HuH-7 (cell line): Measurements from ENCODE around the gene KRT79.

Source experiments
- DNase-seq: peaks from one replicate; pipeline ENCODE4 v3.0.0; 2011; ENCODE audit warnings: low spot score

Gene KRT79

GRCh38 chr12:52818388-52818787 lies 15.7 kb downstream of the KRT79 start:
- no peak for DNase-seq

DNA sequence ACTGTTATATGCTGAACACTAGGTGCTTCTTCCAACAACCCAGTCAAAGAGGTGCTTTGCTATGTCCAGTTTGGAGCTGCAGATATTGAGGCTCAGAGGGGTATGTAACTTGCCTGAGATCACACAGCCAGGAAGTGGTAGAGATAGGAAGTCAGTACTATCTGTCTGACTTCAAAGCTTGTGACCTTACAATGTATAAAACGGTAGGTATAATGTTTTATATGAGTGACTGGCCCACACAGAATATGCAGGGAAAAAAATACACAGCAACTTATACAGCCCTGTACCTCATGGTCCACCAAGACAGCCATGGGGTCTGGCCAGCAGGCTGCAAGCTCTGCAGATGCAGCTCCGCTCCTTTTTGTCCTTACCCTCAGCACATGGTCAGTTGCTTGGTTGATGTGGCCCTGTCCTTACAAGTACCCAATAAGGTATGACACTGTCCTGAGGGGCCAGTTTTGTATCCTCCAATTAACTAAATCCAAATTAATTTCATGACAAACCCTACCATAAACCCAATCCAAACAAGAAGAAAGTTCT lies 16.3 kb downstream of the KRT79 start:
- no peak for DNase-seq

- no peak for DNase-seq
Measured at GRCh38 chr12:52817003-52817698, 17.0 kb downstream of the KRT79 start.

GRCh38 chr12:52815676-52816588 lies 18.2 kb downstream of the KRT79 start:
- no peak for DNase-seq

DNA sequence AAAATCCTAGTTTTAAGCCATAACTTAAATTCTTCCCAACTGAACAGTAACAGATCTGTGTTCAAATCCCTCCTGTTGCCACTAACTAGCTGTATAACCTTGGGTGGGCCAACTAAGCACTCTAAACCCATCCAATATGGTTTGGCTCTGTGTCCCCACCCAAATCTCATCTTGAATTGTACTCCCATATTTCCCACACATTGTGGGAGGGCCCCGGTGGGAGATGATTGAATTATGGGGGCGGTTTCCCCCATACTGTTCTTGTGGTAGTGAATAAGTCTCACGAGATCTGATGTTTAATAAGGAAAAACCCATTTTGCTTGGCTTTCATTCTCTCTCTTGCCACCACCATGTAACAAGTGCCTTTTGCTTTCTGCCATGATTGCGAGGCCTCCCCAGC lies 18.9 kb downstream of the KRT79 start:
- no peak for DNase-seq

DNA sequence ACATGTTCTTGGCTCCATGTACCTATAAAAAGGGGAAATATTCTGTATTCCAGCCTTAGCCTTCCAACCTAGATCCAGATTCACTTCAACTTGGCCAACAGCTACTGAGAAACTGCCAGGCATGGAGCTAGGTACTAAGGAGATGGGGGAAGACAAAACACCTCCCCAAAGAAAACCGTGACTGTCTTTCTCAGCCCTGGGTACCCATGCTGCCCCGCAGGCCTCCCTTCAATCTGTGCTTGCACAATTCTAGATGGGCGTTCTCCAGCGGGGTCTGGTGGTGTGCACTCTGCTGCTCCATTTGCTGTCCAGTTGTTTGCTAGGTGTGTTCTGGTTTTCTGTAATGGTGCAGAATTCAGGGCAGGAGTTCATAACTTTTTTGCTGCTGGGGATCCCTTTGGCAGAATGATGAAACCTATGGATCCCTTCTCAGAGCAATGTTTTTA lies 19.4 kb downstream of the KRT79 start:
- no peak for DNase-seq

DNA sequence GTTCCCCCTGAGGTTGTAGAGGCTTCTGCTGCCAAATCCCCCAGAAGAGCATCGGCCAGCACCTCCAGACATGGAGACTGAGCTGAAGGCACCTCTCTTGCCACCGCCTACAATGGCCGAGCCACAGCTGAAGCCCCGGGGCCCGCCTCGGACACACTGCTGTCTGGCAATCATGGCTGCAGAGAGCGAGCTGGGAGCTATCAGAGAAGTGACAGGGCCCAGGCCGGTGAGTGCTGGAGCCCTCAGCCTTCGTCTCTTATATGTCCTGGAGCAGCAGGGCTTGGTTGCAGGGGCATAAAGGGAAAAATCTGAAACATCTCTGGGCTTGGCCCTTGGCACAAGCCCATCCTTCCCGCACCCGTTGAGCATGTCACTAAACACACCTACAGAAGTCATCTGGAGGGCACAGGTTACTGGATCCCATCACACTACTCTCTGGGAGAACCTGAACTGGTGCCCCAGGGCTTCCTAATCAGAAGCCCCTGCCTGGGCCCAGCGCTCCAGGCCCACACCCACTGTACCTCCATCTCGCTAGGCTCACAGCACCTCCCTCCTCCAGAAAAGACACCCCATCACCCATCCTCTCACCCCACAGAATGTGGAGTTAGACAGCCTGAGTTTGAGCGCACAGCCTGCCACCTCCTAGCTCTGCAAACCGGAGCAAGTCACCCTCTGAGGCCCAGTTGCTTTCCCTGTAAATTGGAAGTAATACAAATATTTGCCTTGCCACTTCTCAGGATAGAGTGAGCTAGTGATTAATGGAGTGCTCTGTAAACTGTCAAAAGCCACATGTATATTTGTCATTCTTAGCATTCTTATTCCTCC lies 20.0 kb downstream of the KRT79 start, which contains the start of gene KRT4:
TSS of gene KRT4 (minus strand) at position 232 of the 825 bp plus-strand sequence. CDS start at position 174, 58 bp downstream.
- no peak for DNase-seq

GRCh38 chr12:52813203-52813819 lies 20.8 kb downstream of the KRT79 start:
- no peak for DNase-seq

DNA sequence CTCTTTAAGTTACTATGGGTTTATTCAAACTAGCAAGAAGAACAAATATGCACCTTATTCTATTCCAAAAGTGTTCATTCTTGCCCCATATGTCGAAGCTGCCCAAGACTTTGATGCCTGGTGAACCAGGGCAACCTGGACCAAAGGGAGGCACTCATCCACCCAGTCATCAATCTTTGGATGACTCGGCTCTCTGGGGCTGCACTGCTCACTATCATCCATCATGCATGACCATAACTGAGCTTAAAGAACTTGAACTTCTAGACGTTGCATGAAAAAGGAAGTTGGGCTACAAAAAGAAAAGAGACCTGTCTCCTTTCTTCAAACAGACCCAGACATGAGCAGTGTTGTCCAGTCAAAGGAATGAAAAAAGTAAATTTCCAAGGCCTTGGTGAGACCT lies 21.4 kb downstream of the KRT79 start:
- no peak for DNase-seq

- no peak for DNase-seq
Measured at GRCh38 chr12:52812073-52812400, 22.1 kb downstream of the KRT79 start.

DNA sequence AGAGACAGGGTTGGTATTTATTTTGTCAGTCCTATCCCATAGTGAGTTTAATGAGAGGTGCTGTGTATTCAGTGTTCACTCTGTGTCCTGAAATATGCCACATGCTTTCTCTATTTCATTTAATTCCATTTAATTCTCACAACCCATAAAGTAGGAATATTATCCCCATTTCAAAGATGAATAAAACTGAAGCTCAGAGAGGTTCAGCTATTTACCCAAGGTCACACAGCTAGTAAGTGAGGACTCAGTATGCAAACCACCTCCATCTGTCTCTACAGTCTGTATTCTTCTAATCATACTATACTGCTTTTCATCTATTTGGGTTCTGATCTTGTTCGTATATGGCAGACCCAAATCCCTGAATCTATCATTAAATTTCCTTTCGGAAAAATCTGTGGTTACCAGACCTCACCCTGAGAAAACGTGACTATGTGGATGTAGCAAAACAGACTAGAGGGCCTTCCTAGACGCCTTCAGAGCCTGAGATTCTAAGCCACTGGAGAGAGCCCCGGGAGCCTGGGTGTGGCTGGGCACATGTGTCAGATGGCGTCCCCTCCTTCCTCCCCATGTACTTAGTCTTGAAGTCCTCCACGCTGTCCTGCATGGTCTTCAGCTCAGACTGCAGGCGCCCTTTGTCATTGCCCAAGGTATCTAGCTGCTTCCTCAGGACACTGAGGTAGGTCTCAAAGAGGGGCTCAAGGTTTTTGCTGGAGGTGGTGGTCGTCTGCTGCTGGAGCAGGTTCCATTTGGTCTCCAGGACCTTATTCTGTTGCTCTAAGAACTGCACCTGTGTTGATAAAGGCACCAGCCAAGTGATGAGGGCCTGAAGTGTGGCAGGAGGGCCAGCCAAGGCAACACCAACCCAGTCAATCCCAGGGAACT lies 22.7 kb downstream of the KRT79 start:
- DNase-seq, result no peak

DNA sequence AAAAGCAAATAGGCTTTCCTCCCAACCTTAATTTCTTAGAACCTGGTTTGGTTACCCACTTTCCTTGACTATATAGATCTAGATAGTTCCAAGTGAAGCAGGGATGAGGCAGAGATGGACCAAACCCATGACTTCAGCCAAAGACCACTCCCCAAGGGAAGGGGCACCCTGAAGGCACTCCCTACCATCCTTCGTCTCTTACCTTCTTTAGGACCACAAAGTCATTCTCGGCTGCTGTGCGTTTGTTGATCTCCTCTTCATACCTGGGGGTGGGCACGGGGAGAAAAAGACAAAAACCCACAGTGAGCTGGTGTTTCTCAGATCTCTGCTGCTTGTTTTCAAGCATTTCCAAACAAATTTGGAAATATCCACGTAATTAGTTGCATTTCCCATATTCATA lies 23.6 kb downstream of the KRT79 start:
- no peak for DNase-seq

DNA sequence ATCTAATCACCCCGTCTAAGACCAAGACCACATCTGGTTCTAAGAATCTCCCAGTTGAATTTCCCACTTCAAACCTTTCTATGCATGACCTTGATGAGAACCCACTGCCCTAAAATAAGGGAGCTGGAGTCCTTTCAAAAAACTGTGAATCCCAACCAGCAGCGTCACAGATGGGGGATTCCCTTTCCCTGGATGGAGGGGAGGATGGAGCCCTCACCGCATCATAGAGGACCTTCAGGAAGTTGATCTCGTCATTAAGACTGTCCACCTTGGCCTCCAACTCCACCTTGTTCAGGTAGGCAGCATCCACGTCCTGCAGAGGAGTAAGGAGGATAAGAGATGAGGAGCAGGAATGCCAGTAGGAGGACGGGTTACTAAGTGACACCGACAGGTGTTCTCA lies 24.9 kb downstream of the KRT79 start:
- DNase-seq, result no peak

DNA sequence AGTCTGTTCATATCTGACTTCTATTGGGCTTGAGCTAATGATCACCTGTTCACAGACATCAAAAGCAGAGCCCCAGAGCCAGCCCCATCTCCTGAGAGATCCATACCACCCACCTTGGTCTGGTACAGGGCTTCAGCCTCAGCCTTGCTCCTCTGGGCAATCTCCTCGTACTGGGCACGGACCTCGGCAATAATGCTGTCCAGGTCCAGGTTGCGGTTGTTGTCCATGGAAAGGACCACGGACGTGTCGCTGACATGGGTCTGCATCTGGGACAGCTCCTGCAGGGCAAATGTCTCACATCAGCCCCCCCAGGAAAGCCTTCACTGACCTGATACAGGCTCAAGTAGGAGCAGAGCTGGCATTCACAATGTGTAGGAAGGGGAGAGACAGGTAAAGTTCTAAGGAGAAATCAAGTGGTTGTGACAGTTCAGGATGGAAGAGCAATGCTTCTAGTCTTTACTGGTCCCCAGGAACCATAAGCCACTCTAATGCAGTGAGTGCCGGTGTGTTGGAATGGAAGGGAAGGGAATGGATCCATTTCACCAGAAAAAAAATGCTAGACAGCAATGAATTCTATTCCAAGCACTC lies 25.4 kb downstream of the KRT79 start:
- no peak for DNase-seq

DNA sequence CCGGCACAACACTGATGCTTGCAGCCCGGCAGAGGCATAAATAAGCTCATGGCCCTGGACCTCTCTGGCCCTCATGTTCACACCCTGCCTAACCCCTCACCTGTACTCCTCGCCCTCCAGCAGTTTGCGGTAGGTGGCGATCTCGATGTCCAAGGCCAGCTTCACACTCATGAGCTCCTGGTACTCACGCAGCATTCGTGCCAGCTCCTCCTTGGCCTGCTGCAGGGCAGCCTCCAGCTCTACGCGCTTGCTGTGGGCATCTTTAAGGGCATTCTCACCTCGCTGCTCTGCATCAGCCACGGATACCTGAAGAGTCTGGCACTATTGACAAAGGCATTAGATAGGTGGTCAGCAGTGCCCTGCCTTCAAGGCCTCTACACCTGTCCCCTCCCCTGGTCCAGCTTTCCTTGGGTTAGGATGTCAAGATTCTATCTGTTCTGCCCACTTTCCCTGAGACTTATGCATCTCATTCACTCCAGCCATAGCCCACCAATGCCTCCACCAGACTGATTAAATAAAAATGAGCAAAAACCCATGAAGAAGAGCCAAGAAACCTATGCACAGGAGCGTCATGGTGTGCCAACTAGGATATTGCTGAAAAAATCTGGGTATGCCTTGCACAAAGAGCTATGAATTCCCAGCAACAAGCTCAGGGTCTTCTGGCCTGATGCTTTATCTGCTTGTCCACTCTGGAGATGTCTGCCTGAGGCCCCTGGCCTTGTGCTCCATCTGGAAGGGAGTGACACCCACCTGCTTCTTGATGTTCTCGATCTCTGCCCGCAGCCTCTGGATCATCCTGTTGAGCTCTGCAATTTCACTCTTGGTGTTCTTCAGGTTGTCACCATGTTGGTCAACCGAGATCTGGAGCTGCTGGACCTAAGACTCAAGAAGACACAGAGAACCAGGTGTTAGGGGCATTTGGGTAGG lies 26.3 kb downstream of the KRT79 start:
- no peak for DNase-seq

DNA sequence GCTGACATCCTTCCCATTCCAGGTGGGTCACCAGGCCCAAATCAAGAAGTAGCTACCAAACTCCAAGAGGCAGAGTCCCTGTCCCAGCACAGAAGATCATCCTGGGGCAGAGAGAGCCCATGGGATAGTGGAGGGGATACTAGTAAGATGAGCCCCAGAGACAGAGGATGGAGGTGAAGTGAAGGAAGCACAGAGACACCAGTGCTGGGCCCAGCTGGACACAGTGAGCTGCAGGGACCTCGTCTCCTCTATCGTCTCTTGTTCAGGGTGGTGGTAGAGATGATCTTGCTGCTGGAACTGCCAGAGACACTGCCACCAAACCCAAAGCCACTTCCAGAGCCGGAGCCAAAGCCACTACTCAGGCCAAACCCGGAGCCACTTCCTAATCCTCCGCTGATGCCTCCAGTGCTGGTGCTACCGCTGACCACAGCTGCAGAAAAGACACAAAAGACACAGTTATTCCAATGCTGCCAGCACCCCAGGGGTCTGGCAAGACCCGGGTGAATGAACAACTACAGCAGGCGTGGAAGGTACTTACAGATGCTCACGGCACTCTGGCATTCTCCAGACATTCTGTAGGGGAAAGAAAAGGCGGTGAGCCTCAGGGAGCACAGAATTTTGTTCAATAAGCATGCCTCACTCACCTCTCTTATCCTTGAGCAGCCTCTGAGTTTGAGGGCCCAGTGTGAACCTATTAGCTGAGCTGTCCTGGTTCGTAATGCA lies 27.1 kb downstream of the KRT79 start:
- no peak for DNase-seq

GRCh38 chr12:52806169-52806811 lies 27.8 kb downstream of the KRT79 start:
- no peak for DNase-seq

DNA sequence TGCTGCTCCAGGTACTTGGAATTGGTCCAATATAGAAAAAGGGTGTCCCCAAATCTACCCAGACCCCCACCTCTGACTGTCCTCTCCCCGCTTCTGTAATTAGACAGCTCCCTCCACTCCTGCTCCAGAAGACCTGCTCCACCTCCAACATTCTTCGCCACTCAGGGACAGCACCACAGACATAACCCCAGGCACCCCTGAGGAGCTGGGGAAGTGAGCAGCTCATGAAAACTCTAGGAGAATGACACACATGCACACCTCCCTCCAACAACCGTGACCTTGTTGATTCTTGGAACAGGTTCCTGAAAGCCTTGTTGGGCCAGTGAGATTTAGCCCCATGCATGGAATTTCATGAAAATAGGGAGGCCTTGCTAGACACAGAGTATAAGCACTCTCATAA lies 28.4 kb downstream of the KRT79 start:
- no peak for DNase-seq
